HepG2 (cell line): ENCODE results near the gene PKD1L1. TPM values are rescaled to one million over a fixed set of nuclear protein-coding genes. Genes with fewer than 3 reads are reported as not detected.

Experiments used
- FLYWCH1 ChIP-seq: sonication (generic); formaldehyde crosslinking; IDR thresholded peaks from 2 replicates; pipeline ENCODE4 v1.8.1; 2023; ENCODE audit warnings: mild to moderate bottlenecking, missing genetic modification reagents
- FOXA1 ChIP-seq, 2 experiments: fragments of 450-650 bp in 1 of 2; sonication (generic) in 1 of 2; formaldehyde crosslinking in 1 of 2; IDR thresholded peaks; 2 replicates each; pipeline versions ENCODE4 v1.4.0 to v1.6.1; 2016 to 2020; ENCODE audit warnings: missing genetic modification reagents in 1 of 2
- GABPA ChIP-seq, 2 experiments: IDR thresholded peaks; 2 replicates each; pipeline ENCODE4 v1.6.1; 2011 to 2016; ENCODE audit warnings: low read depth in 2 of 2, low read length in 1 of 2, missing biosample characterization in 1 of 2, missing genetic modification characterization in 1 of 2
- HDAC2 ChIP-seq: sonication (generic); formaldehyde crosslinking; IDR thresholded peaks from 2 replicates; pipeline ENCODE4 v1.4.0; 2020; ENCODE audit warnings: missing genetic modification reagents
- NONO ChIP-seq, 2 experiments: fragments of 450-650 bp in 1 of 2; sonication (generic) in 1 of 2; formaldehyde crosslinking in 1 of 2; IDR thresholded peaks in 1 of 2; conservative IDR thresholded peaks in 1 of 2; 2 replicates each; pipeline versions ENCODE4 v1.6.1 to v1.8.0; 2017 to 2022; ENCODE audit warnings: mild to moderate bottlenecking in 1 of 2, missing genetic modification reagents in 1 of 2, moderate library complexity in 1 of 2
- PHF21A ChIP-seq: sonication (generic); formaldehyde crosslinking; IDR thresholded peaks from 2 replicates; pipeline ENCODE4 v1.5.0; 2020; ENCODE audit warnings: mild to moderate bottlenecking, missing genetic modification reagents
- RBM39 ChIP-seq: fragments of 200-400 bp; formaldehyde crosslinking; IDR thresholded peaks from one replicate; pipeline ENCODE4 v1.6.1; 2018; ENCODE audit warnings: antibody characterized with exemption, mild to moderate bottlenecking, low read depth, low read length; ENCODE audit not compliant: poor library complexity, severe bottlenecking
- SOX13 ChIP-seq, 3 experiments: fragments of 450-650 bp in 1 of 3; sonication (generic) in 1 of 3; formaldehyde crosslinking in 1 of 3; IDR thresholded peaks in 2 of 3; conservative IDR thresholded peaks in 1 of 3; 2 replicates each; pipeline versions ENCODE4 v1.5.0 to v1.6.1; 2016 to 2020; ENCODE audit warnings: antibody characterized with exemption in 1 of 3, mild to moderate bottlenecking in 1 of 3, missing compliant biosample characterization in 1 of 3, missing genetic modification reagents in 1 of 3, moderate library complexity in 1 of 3
- TSC22D2 ChIP-seq: sonication (generic); formaldehyde crosslinking; IDR thresholded peaks from 2 replicates; pipeline ENCODE4 v1.5.1; 2020; ENCODE audit warnings: missing genetic modification reagents, mild to moderate bottlenecking, borderline replicate concordance
- ZBTB10 ChIP-seq: sonication (generic); formaldehyde crosslinking; IDR thresholded peaks from 2 replicates; pipeline ENCODE4 v1.4.0; 2020; ENCODE audit warnings: missing genetic modification reagents, borderline replicate concordance
- ZBTB3 ChIP-seq: sonication (generic); formaldehyde crosslinking; IDR thresholded peaks from 2 replicates; pipeline ENCODE4 v1.4.0; 2020; ENCODE audit warnings: low read depth, mild to moderate bottlenecking, moderate library complexity, missing genetic modification reagents, borderline replicate concordance
- ZNF616 ChIP-seq: sonication (generic); formaldehyde crosslinking; IDR thresholded peaks from 2 replicates; pipeline ENCODE4 v1.5.0; 2020; ENCODE audit warnings: low read depth, mild to moderate bottlenecking, missing genetic modification reagents
- ZNF746 ChIP-seq: sonication (generic); formaldehyde crosslinking; IDR thresholded peaks from 2 replicates; pipeline ENCODE4 v1.8.0; 2022; ENCODE audit warnings: mild to moderate bottlenecking, missing genetic modification reagents
- polyA plus RNA-seq, 8 experiments: library from polyadenylated mRNA; depleted of rRNA in 3 of 8; stranded (reverse) in 7 of 8; unstranded in 1 of 8; fragments of >200 nt; fragmentation: Illumina TruSeq in 4 of 8; extraction: Trizol in 4 of 8; gene quantifications; 2 replicates each; pipeline versions ENCODE4 v1.2.1 to v1.2.3, GENCODE V29; 2011 to 2016; ENCODE audit warnings: low read depth in 4 of 8, missing spikeins in 1 of 8, mixed read lengths in 1 of 8; ENCODE audit not compliant: insufficient read depth in 1 of 8
- total RNA-seq, 5 experiments: library from RNA; depleted of rRNA; stranded (reverse); fragments of >200 nt; fragmentation: Illumina TruSeq; extraction: Trizol; gene quantifications; 2 replicates each; pipeline ENCODE4 v1.2.3, GENCODE V29; 2016; ENCODE audit warnings: low read depth in 1 of 5
- TF ChIP-seq, protein P1 (sequence below): sonication (generic); formaldehyde crosslinking; IDR thresholded peaks from 2 replicates; pipeline ENCODE4 v1.5.1; 2020; ENCODE audit warnings: missing genetic modification reagents, mild to moderate bottlenecking, borderline replicate concordance
- TF ChIP-seq, protein P2 (sequence below): sonication (generic); formaldehyde crosslinking; IDR thresholded peaks from 2 replicates; pipeline ENCODE4 v1.4.0; 2020; ENCODE audit warnings: missing genetic modification reagents, borderline replicate concordance
- TF ChIP-seq, protein P3 (sequence below): sonication (generic); formaldehyde crosslinking; IDR thresholded peaks from 2 replicates; pipeline ENCODE4 v1.5.0; 2020; ENCODE audit warnings: mild to moderate bottlenecking, missing genetic modification reagents

Gene PKD1L1
- total and polyA plus RNA-seq, 2 of the 13 experiments (the other 11 are each of a cell fraction or from before 2014, with no cell fraction given) = 0.01 TPM; not detected in 1

- TF ChIP-seq, protein P1, sequence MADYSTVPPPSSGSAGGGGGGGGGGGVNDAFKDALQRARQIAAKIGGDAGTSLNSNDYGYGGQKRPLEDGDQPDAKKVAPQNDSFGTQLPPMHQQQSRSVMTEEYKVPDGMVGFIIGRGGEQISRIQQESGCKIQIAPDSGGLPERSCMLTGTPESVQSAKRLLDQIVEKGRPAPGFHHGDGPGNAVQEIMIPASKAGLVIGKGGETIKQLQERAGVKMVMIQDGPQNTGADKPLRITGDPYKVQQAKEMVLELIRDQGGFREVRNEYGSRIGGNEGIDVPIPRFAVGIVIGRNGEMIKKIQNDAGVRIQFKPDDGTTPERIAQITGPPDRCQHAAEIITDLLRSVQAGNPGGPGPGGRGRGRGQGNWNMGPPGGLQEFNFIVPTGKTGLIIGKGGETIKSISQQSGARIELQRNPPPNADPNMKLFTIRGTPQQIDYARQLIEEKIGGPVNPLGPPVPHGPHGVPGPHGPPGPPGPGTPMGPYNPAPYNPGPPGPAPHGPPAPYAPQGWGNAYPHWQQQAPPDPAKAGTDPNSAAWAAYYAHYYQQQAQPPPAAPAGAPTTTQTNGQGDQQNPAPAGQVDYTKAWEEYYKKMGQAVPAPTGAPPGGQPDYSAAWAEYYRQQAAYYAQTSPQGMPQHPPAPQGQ (CRISPR knock-in tag) = no peak
- peak; percentile 55; the same call in 1 of the 2 replicates for TF ChIP-seq HDAC2
- no peak for TF ChIP-seq FLYWCH1 (CRISPR knock-in tag)
- TF ChIP-seq TSC22D2 = no peak
- no peak for TF ChIP-seq RBM39
- TF ChIP-seq ZBTB3 (CRISPR knock-in tag) = no peak
- TF ChIP-seq ZNF746 (CRISPR knock-in tag) = no peak
- TF ChIP-seq GABPA (IDR thresholded peaks at IDR 0.05; ENCODE audit: low read depth, low read length) = no peak
- TF ChIP-seq GABPA (CRISPR knock-in tag; IDR thresholded peaks at IDR 0.05; ENCODE audit: low read depth) = no peak
- TF ChIP-seq ZBTB10 (CRISPR knock-in tag) = no peak
- no peak for TF ChIP-seq SOX13 (IDR thresholded peaks at IDR 0.05)
- peak in 1 of 2 experiments; percentile 75; a peak in 1 of 4 replicates for TF ChIP-seq SOX13 (CRISPR knock-in tag; conservative IDR thresholded peaks at IDR 0.05 in 1 of 2, IDR thresholded peaks at IDR 0.05 in 1 of 2)
- TF ChIP-seq PHF21A = no peak
- no peak; the same call in 1 of the 2 replicates for TF ChIP-seq FOXA1 (IDR thresholded peaks at IDR 0.05)
- TF ChIP-seq FOXA1 (CRISPR knock-in tag; IDR thresholded peaks at IDR 0.05) = peak; percentile 93
- TF ChIP-seq, protein P2, sequence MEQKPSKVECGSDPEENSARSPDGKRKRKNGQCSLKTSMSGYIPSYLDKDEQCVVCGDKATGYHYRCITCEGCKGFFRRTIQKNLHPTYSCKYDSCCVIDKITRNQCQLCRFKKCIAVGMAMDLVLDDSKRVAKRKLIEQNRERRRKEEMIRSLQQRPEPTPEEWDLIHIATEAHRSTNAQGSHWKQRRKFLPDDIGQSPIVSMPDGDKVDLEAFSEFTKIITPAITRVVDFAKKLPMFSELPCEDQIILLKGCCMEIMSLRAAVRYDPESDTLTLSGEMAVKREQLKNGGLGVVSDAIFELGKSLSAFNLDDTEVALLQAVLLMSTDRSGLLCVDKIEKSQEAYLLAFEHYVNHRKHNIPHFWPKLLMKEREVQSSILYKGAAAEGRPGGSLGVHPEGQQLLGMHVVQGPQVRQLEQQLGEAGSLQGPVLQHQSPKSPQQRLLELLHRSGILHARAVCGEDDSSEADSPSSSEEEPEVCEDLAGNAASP = no peak
- no peak for TF ChIP-seq NONO (IDR thresholded peaks at IDR 0.05)
- no peak for TF ChIP-seq NONO (CRISPR knock-in tag; conservative IDR thresholded peaks at IDR 0.05)
- TF ChIP-seq ZNF616 (CRISPR knock-in tag) = no peak
- TF ChIP-seq, protein P3, sequence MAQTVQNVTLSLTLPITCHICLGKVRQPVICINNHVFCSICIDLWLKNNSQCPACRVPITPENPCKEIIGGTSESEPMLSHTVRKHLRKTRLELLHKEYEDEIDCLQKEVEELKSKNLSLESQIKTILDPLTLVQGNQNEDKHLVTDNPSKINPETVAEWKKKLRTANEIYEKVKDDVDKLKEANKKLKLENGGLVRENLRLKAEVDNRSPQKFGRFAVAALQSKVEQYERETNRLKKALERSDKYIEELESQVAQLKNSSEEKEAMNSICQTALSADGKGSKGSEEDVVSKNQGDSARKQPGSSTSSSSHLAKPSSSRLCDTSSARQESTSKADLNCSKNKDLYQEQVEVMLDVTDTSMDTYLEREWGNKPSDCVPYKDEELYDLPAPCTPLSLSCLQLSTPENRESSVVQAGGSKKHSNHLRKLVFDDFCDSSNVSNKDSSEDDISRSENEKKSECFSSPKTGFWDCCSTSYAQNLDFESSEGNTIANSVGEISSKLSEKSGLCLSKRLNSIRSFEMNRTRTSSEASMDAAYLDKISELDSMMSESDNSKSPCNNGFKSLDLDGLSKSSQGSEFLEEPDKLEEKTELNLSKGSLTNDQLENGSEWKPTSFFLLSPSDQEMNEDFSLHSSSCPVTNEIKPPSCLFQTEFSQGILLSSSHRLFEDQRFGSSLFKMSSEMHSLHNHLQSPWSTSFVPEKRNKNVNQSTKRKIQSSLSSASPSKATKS (CRISPR knock-in tag) = no peak
These were observed 3.1 kb upstream of the PKD1L1 start (continued) for GRCh38 chr7:47951374-47951773.
